HL-60/S4 treated with phorbol 12-myristate 13-acetate at 8.2 ng/mL for 4 days and 3 days (cell line): Measurements from ENCODE around the gene BNIPL.

ENCODE experiments used
- in situ Hi-C: fragments of 300-500 bp; cut with MboI; formaldehyde crosslinking; loops from 2 replicates; pipeline ENCODE4 v1.15.0; 2022; ENCODE audit warnings: low sequenced_read_pairs

The BNIPL gene

DNA sequence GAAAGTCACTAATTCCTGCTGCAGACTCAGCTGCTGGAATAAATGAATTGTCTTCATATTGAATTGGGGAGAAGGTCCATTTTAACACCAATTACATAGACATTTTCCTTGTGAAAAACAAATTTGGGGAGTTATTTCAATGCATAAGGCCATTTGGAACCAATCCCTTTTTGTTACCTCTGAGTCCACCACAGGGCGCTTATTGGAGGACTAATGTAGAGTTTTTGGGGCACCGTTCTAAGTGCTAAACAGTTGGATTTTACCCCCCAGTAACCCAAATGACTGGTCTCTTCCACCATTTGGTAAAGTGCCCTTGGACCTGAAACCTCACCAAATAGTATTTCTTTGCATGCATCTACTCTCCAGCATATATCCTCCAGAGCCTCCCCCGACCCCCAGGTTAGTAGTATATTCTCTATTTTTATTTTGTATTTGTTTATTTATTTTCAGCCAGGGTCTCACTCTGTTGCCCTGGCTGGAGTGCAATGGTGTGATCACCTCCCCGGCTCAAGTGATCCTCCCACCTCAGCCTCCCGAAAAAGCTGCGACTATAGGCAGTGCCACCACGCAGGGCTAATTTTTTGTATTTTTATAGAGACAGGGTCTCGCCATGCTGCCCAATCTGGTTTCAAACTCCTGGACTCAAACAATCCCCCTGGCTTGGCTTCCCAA lies 26.6 kb upstream of the BNIPL start:
- in situ Hi-C loops = no loop called here

GRCh38 chr1:151010346-151010726 lies 26.1 kb upstream of the BNIPL start:
- in situ Hi-C loops = no loop called here

GRCh38 chr1:151011154-151011850 lies 25.1 kb upstream of the BNIPL start:
- in situ Hi-C loops = no loop called here

- in situ Hi-C loops = no loop called here
These were observed 23.5 kb upstream of the BNIPL start for GRCh38 chr1:151012684-151013471.

DNA sequence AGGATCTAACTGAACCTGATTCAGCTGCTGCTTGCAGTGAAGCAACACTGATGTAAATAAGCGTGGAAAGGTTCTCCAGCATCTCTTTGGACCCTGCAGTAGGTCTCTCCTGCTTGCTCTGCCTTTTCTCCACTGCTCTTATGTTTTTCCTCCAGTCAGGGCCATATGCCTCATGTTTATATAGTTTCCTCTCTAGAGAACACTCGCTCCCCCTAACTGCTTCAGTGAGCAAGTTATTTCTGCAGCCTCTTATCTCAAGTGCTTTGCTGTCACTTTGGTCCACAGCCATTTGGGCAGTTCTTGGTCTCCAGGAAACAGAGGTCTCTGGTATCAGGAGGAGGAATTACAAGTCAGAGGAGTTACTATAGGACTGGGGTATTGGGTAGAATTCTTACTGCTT lies 22.9 kb upstream of the BNIPL start:
- in situ Hi-C loops = no loop called here

DNA sequence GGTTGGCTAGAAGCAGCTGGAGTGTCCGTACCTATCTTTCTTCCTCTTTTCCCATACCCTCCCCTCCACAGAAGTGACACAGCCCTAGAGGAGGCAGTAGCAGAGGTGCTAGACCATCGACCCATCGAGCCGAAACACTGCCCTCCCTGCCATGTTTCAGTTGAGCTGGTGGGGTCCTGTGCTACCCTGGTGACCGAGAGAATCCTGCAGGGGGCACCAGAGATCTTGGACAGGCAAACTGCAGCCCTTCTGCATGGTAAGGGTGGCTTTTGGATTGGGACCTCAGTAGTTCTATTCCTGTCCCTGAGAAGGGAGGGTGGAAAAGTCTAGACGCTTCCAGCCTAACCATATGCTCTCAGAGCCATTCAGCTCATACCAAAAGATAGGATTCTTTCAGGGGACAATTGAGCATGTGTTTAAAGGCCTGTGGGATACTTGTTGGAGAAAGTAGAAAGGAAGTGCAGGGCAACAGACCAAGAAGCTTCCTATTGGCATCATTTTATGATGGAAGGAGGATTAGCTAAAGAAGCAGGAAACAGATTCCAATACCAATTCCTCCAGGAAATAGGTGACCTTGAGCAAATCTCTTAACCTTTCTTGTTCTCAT lies 11.7 kb upstream of the BNIPL start:
- in situ Hi-C loops = no loop called here

GRCh38 chr1:151026460-151026859 lies 9.9 kb upstream of the BNIPL start:
- in situ Hi-C loops = no loop called here

GRCh38 chr1:151032164-151032563 lies 4.2 kb upstream of the BNIPL start:
- in situ Hi-C loops = no loop called here

DNA sequence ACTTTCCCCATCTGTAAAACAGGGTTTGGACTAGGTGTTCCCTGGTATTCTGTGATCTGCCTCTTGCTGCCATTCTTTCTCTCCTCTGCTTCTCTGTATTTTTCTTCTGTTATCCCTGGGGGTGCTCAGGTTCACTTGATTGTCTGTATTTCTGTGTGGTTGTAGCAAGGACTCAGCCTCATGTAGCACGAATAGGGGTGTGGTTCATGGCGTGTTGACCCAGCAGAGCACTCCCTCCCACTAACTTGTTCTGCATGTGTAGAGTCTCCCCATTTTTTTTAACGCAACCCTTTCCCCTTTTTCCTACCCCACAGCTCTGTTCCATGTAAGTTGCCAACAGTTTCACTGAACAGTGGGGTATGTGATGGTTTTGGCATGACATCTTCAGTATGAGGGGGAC lies 1.2 kb upstream of the BNIPL start:
- in situ Hi-C loops = no loop called here

DNA sequence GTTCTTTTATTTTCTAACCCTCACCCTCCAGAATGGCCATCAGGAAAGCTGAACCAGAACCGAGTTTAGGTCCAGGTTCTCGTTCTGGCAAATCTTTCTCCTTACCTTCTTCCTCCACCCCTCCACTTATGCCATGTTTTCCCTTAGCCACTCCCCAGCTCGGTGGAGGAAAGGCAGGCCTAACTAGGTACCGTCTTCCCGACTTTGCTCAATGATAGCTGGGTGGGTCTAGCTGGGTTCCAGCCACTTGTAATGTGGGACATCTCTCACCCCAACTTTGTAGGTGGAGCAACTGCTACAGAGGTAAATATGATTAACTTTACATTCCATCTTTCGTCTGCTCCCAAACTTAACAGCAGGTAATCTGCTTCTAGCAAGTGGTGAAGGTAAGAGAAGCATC lies 646 bp downstream of the BNIPL start:
- in situ Hi-C loops = no loop called here

DNA sequence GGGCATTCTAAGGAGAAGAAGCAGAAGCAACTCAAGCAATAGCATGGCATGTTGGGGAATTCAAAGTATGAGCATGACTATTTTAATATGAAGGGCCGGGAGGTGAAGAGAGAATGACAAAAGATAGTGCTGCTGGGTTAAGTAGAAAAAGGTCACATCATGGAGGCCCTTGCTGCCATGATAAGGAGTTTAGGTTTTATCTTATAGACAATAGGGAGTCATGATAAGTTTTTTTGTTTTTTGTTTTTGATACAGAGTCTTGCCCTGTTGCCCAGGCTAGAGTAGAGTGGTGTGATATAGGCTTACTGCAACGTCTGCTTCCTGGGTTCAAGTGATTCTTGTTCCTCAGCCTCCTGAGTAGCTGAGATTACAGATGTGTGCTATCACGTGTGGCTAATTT lies 3.1 kb downstream of the BNIPL start:
- in situ Hi-C loops = no loop called here

DNA sequence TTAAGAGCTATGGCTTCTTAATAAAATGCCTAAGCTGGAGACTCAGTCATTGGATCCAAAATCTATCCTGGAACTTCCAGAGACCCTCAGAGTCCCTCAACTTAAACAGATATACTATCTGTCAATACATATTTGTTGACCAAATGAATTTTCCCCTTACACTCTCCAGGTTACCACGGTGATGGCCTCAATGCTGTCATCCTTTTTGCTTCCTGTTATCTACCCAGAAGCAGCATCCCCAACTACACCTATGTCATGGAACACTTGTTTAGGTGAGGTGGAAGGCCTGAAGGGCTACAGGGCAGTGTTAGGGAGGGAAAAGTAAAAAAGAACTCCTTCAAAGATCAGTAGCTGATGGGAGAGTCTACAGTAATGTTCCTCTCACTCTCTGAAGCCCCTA lies 6.8 kb downstream of the BNIPL start:
- in situ Hi-C loops = no loop called here

DNA sequence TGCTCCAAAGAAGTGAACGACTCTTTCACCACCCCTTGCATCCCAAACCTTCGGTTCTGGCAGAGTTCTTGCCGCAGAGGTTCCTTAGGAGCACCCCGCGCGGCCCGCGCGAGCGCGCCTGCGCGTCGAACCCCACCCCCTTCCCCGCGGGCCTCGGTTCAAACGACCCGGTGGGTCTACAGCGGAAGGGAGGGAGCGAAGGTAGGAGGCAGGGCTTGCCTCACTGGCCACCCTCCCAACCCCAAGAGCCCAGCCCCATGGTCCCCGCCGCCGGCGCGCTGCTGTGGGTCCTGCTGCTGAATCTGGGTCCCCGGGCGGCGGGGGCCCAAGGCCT lies 11.2 kb downstream of the BNIPL start, which contains the start of gene C1orf56:
C1orf56 (plus strand) TSS at position 161 of the 334 bp plus-strand sequence; CDS start at position 258, 97 bp downstream.
- in situ Hi-C loops = no loop called here

DNA sequence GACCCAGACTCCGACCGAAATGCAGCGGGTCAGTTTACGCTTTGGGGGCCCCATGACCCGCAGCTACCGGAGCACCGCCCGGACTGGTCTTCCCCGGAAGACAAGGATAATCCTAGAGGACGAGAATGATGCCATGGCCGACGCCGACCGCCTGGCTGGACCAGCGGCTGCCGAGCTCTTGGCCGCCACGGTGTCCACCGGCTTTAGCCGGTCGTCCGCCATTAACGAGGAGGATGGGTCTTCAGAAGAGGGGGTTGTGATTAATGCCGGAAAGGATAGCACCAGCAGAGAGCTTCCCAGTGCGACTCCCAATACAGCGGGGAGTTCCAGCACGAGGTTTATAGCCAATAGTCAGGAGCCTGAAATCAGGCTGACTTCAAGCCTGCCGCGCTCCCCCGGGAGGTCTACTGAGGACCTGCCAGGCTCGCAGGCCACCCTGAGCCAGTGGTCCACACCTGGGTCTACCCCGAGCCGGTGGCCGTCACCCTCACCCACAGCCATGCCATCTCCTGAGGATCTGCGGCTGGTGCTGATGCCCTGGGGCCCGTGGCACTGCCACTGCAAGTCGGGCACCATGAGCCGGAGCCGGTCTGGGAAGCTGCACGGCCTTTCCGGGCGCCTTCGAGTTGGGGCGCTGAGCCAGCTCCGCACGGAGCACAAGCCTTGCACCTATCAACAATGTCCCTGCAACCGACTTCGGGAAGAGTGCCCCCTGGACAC lies 11.7 kb downstream of the BNIPL start:
- in situ Hi-C loops = no loop called here

DNA sequence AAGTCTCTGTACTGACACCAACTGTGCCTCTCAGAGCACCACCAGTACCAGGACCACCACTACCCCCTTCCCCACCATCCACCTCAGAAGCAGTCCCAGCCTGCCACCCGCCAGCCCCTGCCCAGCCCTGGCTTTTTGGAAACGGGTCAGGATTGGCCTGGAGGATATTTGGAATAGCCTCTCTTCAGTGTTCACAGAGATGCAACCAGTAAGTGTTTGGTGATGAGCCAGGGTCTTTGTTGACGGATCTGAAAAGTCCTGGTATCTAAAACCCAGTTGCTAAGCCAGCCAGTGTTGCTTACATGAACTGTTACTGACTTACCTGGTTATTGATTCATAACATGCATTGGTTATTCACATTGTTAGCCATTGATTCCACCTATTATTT lies 12.3 kb downstream of the BNIPL start:
- in situ Hi-C loops = no loop called here

- in situ Hi-C loops = no loop called here
These were observed 13.1 kb downstream of the BNIPL start for GRCh38 chr1:151049458-151049857.

- in situ Hi-C loops = no loop called here
These were observed 13.8 kb downstream of the BNIPL start for GRCh38 chr1:151050051-151050688.

DNA sequence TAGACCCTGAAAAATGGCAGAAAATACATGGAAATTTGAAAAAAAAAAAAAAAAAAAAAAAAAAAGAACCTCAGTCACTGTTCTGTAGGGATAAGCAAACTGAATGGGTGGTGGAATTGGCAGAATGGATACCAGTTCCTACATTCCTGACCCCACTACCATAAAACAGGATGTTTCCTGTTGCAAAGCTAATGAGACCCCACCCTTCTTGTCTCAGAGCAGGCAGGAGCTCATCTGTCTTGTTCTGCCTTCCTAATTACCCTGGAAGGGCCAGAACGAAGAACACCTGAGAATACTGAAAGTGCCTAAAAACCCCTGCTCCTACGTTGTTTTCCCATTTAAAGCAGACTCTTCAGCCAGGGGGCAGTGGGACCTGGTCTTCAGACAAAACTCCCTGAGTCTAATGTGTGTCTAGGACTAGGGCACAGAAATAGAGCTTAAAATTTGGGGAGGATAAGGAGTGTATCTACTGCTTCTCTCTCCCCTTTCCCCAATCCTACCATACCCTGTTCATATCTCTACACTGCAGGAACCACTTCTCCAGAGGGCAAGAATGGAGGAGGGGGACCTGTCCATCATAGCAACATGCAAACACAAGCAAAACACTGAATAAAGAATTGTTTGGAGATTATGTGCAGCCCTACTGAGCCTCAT lies 15.1 kb downstream of the BNIPL start:
- in situ Hi-C loops = no loop called here

DNA sequence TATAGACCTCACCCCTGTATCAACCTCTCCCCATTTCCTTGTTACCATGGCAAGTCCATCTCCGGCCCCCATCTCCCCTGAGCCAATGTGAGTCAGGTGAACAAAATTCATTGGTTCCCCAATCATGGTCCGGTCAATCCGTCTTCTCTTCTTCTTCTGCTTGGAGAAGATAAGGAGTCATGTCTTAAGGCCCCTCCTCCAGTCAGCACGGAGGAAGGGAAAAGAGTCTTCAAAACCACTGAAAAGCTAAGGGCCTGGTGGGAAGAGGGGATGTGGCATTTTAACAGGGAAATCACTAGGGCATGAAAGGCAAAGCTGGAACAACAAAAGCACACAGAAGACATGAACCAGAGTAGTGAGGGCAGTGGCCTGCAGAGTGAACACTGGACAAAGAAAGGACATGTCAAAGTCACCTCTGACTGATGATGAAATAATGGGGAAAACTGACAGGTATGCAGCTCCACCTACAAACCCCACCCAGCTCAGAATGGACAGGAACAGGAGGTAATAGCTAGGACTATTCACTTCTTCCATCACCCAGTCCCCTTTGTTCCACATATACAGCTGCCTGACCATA lies 18.7 kb downstream of the BNIPL start:
- in situ Hi-C loops = no loop called here

DNA sequence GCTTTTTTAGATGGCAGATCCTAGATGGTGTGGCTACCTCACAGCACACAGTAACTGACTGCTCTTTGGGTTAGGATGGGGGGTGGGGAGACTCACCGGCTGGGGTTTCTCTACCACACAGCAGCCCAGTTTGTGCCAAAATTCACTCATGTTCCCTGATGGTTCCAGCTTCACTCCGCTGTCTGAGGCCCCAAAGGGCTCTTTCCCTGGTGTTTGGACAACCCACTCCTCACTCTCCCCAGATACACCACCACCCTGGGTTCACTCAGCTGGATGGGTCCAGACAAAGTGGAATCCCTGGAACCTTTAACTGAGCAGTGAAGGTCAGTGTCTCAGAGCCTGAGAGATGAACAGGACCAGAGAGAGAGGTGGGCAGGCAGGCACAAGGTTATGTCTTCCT lies 19.2 kb downstream of the BNIPL start:
- in situ Hi-C loops = no loop called here
